ENCODE measurements around the gene DDI2. TPM values are rescaled to one million over a fixed set of nuclear protein-coding genes. Genes with fewer than 3 reads are reported as not detected.
A peak's percentile ranks its signal among the peaks of the same experiment; 100 is the strongest.

The DDI2 gene
- total RNA-seq, 1 donor from 2014 or later: 14.2 TPM

DNA sequence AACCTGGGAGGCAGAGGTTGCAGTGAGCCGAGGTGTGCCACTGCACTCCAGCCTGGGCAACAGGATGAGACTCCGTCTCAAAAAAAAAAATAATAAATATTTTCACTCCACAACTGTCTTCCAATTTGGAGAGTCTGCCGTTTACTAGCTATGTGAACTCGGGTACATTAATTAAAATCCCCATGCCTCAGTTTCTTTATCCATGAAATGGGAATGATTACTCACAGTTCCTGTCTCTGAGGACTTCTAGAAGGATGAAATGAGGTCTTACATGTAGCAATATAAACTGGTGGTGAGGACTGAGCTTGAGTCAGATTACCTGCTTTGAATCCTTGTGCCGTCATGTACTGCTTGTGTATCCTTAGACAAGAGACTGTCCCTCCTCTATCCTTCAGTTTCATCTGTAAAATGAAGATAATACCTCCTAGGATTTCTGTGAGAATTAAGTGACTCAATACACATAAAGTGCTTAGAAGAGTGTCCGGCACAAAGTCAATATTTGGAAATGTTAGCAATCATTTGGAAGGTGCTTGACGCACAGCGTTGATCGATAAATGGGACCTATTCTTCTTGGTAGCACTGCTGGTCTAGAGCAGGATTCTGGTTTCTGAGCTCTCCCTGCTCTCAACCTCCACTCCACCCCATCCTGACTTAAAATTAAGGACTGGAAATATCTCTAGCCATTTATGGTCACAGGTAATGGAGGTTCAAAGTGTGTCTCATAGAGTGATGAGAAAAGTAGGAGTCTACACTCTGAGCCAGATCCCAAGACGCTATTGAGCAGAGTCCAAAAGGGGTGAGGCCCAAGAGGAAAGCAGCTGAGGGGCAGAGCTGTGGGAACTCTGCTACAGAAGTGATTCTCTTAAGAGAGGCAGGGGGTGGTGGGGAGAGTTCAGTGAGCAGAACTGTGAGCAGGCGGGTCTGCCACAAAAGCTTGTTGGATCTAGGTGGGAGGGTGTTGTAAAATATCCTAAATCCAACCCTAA, 11.6 kb upstream of the DDI2 start:
- no peak for DNase-seq (ENCODE audit: low read depth, low spot score)

DNA sequence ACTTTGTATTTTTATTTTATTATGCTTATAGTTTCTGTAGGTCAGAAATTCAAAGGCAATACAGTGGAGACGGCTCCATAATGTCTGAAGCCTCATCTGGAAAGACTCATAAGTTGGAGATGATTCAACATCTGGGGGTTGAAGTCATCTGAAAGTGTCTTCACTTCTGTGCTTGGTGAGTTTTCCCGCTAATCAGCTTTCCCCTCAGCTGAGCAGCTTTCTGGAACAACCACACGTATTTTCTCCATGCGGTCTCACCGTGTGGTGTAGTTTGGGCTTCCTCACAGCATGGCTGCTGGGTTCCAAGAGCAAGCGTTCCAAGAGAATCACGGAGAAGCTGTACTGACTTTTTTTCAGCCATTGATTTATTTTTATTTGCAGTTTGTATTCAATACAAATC, 7.6 kb upstream of the DDI2 start:
- no peak for DNase-seq (ENCODE audit: low read depth, low spot score)

DNA sequence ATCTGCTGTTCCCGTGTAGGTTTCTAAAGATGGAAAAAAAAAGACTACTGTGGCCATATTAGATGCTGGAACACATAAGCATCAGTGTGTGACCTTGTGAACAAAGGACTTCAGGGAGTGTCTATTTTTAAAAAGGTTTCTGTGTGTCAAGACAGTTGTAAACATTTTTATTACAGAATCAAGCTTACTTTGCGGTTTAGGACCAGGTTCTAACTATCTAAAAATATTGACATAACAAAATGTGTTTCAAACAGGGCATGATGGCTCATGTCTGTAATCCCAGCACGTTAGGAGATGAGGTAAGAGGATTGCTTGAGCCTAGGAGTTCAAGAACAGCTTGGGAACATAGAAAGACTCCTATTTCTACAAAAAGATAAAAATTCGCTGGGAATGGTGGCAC, 7.1 kb upstream of the DDI2 start:
- DNase-seq (ENCODE audit: low read depth, low spot score): no peak

DNA sequence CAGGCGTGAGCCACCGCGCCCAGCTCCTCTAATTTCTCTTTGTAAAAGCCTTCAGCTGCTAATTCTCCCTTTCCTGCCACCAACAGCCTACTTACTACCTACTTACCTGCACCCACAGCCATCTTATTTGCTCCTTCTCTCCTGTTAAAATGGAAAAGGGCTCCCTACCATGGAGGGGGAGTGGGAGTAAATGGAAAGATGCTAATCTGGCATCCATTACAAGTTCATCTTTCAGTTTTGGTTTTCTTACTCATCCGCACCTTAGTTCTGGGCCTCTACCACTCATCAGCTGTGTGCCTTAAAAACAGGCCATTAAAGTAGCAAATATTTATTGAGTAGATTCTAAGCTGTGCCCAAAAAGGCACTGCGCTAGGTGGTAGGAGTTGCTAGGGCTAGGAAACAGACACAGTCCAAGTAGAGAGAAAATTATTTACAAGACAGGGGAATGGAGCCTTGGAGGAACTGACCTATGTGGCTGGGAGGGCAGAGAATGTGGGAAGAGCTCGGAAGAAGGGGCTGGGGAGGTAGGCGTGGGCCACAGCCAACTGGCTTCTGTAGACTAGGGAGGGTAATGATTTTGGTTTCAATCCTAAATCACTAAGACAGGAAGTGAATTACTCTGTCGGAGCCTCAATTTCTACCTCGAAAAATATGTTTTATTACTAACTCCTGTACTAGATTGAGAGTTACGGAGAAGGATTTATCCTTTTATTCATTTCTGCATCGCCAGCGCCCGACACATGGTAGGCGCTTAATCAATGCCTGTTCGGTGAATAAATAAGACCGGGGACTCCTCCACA, 685 bp upstream of the DDI2 start:
- no peak for DNase-seq (ENCODE audit: low read depth, low spot score)

DNA sequence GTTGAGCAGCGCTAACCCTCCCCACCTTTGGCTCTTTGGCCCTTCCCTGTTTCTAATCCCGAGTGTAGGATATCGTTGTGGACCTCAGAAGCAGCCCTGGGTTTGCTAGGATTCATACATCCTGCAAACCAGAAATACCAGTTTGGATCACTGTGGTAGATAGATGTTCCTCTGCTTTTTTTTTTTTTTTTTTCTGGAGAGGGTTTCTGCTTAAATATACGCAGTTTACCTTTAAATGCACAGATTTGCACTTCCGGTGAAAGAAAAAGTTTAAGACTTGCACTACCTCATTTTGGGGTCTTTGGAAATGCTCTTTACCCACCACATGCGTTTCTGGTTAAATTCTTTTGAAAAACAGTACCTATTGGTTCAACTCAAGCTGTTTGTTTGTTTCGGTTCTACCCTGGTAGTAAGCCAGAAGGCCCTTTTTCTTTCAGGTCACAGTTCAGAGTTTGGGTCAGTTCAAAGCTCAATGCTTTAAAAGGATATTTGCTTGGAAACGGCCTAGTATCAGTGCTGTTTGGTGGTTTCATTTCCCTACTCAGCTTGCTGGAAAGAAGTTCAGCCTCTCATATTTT, 908 bp downstream of the DDI2 start:
- no peak for DNase-seq (ENCODE audit: low read depth, low spot score)

DNA sequence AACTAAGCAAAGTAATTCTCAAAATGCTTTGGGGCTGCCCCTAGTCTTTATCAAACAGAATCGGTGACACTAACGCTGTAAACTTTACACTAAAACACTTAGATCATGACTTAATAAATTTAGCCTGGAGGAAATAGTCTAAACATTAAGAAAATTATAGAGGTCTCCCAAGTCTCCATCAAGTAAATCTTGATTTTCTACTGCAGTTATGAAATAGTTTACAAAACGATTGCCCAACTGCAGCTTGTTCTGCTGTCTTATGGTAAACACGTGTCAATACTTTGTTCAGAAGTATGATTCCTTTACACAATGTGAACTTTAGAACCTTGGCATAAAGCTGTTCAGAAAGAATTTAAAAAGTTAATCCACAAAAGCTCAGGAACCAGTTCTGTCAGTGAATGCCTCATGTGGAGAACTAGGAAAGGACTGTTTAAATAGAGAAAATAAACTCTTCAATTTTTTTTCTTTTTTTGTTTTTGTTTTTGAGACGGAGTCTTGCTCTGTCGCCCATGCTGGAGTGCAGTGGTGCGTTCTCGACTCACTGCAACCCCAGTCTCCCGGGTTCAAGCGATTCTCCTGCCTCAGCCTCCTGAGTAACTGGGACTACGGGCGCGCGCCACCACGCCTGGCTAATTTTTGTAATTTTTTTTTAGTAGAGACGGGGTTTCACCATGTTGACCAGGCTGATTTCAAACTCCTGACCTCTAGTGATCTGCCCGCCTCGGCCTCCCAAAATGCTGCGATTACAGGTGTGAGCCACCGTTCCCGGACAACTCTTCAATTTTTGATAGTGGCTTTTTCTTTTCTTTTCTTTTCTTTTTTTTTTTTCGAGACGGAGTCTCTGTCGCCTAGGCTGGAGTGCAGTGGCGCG, 1.6 kb downstream of the DDI2 start:
- DNase-seq (ENCODE audit: low read depth, low spot score): no peak

DNA sequence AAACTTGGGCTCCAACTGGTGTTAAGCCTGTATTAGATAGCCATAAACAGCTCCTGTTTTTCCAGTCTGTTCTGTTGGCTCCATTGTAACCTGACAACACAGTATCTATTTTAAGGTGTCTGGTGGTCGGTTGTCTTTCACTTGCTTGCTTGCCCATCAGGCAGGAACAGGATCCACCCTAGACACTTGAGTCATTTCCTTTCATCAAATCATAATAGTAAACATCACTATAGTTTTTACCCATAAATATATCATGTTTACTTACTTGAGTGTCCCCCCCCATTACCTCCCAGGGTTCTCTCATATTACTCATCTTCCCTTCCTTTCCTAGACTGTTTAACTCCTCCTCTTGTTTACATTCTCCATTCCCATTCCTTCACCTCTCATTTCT, 2.9 kb downstream of the DDI2 start:
- peak; percentile 46 for DNase-seq (ENCODE audit: low read depth, low spot score)

DNA sequence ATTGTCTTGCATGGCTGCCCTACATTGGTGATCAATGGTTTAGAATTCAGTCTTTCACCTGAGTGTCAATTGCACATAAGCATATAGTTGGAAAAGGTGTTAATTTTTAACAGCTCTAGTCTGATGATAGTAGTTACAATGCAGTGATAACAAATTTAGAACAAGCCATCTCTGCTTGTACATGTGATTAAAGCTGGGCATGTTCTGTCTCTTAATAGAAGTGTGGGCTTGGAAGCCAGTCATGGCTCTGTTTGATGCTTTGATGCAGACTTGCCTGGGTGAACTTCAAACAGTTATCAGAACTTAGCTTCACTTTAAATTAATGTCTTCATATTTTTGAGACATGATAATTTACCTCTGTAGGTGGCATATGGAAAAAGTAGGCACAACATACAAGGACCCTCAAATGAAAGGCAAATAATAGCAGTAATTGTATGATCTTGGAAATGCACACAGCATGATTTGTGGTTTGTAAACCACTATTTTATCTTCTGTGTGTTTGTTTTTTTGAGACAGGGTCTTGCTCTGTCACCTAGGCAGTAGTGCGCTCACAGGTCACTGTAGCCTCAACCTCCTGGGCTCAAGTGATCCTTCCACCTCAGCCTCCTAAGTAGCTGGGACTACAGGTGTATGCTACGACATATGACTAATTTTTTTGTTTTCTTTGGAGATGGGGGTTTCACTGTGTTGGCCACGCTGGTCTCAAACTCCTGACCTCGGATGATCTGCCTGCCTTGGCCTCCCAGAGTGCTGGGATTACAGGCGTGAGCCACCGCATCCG, 3.8 kb downstream of the DDI2 start:
- no peak for DNase-seq (ENCODE audit: low read depth, low spot score)

DNA sequence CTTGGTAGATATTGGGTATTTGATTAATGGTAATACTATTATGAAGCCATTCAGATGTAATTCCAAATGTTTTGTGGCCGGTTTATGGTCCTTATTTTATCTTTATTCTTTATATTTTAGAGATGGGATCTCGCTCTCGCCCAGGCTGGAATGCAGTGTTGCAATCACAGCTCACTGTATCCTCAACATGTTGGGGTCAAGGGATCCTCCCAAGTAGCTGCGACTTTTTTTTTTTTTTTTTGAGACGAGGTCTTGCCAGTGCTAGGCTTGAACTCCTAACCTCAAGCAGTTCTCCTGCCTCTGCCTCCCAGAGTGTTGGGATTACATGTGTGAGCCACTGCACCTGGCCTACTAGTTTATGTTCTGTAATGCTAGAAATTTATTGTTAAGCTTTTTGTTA, 4.7 kb downstream of the DDI2 start:
- no peak for DNase-seq (ENCODE audit: low read depth, low spot score)

DNA sequence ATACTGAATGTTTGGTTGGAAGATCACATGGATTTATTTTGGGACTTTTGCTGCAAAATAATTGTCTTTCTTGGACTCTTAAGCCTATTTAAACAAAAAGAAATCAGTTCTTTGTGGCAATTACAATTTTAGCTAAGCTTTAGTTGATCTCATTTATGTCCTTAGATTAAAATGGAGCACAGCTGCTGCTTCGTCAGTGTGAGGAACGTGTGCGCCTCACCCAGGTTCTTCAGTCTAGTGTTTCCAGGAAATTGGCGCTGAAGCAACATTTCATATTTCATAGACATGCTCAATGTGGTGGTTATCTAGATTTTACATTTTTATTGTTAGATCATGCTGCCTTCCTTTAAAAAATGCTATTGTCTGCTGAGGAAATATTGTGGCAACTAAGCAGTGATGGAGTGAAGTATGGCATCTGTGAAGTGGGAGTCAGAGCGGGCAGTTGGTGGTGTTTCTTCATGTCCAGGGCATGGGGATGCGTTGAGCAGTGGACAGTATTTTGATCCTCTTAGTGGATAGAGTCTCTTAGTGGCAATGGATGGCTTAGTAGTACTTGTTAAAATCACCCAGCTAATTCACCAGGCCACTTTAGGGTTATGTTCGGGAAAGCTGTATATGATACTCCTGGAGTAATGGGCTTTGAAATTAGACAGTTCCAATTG, 5.6 kb downstream of the DDI2 start:
- DNase-seq (ENCODE audit: low read depth, low spot score): no peak

DNA sequence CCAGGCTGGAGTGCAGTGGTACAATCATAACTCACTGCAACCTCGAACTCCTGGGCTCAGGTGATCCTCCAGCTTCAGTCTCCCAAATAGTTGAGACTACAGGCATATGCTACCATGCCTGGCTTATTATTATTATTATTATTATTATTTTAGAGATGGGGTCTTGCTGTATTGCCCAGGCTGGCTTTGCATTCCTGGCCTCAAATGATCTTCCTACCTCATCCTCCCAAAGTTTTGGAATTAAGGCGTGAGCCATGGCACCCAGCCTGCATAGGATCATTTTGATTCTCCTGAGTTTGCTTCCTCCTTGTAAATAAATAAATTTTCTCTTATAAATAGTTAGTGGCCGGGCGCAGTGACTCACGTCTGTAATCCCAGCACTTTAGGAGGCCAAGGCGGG, 6.2 kb downstream of the DDI2 start:
- DNase-seq (ENCODE audit: low read depth, low spot score): no peak

DNA sequence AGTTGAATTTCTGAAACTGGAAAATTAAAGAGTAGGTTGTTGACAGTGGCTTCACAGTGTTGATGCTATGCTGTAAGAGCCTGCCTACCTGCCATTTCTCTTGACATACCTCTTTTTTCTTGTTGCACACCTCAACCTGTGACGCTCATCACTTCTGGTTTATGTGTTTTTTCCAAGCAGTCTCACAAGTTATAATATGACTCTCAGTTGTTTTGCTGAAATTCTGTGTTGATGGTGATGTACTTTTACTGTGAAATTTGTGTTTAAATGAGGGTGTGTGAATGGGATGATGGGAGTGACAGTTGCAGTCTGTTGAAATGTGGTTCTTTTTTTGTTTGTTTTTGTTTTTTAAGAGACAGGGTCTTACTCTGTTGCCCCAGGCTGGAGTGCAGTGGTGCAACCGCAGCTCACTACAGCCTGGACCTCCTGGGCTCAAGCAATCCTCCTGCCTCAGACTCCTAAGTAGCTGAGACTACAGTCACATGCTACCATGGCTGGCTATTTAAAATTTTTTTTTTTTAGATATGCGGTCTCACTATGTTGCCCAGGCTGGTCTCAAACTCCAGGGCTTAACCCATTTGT, 7.0 kb downstream of the DDI2 start:
- no peak for DNase-seq (ENCODE audit: low read depth, low spot score)

DNA sequence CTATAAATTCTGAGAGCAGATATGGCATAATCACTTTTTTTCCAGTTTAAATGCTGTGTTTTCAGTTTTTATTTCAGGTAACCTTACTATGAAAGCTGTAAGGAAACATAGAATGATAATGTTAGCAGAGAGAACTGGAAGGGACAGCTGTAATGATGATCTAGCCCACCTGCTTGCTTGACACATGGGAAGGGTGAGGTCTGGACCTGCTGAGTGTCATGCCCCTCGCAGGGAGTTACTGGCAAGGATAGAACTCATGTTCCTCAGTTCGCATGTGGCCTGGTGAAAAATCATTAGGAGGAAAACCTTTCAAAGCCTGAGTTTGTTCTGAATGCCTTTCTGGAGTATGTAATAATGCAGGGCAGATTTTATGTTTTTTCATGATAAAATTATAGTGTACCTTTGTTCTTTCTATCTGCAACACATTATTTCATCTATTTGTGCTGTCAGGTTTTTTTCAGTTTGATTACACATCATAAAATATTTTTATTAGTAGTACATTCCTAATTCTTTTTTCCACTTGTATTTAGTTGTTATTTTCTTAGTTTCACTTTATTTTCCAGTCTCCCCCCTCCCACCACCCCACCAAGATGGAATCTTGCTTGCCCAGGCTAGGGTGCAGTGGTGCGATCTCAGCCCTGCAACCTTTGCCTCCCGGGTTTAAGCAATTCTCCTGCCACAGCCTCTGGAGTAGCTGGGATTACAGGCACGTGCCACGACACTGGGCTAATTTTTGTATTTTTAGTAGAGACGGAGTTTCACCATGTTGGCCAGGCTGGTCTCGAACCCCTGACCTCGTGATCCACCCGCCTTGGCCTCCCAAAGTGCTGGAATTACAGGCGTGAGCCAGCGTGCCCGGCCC, 8.0 kb downstream of the DDI2 start:
- no peak for DNase-seq (ENCODE audit: low read depth, low spot score)

DNA sequence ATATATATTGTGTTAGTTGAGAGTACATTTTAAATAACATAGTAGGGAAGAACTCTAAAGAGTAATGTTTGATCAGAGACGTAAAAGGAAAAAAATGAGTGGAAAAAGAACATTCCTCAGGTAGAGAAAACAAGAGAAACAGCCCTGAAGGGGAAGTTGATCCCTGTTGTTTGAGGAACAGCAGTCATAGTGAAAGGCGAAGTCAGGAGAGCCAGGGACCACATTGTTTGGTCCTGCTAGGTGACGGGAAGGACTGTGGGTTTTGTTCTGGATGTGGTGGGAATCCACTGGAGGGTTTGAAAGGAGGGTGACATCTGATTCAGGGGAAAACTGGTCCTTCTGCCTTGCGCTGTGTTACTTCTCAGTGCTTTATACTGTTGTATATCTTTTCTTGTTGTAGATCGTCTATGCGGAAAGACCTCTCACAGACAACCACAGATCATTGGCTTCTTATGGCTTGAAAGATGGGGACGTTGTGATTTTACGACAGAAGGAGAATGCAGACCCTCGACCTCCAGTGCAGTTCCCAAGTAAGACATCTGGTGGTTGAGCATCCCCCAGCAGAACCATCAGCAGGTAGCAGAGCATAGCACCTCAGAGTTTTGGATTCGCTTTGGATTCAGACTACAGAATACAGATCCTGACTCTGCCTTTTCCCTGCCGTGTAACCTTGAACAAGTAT, 9.2 kb downstream of the DDI2 start:
- no peak for DNase-seq (ENCODE audit: low read depth, low spot score)

DNA sequence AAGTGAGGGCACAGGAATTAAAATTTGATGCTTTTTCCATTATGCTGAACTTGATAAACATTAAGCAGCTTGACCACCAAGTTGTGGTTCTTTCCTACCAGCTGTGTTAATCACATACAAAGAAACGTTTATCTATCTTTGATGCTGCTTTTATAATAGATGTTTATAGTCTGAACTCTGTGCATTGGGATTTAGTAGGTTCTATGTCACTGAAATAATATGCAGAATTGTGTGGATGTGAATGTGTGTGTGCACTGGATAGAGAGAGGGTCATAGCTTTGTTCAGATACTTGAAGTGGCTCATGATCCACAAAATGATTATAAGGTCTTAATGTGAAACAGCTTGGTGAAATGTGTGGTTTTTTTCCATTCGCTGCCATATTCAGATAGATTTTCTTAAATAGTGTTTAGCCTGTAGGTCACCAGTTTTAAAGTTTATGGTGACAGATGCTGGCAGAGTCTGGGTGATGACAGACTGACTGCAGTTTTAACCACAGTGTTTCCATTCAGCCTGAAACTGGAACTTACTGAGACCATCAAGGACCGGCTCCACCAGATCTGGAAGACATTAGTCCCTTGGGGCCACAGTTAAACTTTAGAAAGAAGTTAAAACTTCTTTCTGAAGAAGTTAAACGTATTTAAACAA, 10.2 kb downstream of the DDI2 start:
- DNase-seq (ENCODE audit: low read depth, low spot score): no peak

DNA sequence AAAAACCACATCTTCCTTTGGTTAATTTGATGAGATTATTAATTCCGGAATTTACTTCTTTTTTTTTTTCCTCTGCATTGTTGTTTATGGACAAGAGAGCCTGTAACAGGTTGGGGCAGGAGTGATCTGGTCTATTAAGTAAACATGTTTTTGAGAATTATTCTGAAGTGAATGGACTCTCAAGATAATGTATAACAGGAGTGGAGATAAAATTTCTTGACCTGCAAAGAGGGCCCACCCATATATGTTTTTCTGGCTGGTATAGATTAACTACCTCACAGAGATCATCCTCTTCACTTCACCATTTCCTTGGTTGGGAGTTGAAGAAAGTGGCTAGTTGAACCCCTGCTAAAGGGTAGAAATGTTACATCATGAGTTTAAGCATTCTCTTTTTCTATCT, 10.7 kb downstream of the DDI2 start:
- DNase-seq (ENCODE audit: low read depth, low spot score): no peak

DNA sequence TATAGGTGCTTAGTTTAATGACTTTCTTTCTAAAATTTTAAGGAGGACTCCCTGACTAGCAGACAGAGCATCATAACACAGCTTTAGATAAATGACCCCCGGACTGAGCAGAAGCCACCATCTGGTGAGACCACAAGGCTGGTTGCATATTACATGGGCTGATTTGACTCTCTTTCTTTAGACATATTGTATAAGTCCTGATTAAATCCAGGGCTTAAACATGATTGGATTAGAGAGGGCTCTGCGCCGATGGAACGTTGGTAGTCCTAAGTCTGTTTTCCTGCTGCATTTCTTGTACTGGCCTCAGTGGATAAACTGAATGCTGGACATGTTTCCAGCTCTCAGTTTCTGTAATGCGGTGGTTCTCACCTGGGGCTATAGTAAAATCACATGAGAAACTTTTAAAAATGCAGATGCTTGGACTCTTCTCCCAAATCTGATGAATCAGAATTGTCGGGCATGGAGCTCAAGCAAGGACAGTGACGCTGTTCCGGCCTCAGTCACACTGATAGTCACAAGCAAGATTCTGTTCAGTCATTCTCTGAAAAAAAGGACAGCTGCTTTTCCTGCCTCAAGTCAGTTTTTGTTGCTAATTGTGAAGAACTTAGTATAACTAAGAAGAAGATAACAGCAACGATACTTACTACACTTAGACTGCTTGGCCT, 16.6 kb downstream of the DDI2 start:
- no peak for DNase-seq (ENCODE audit: low read depth, low spot score)

Measured in pulmonary artery endothelial cell (primary cell).